OCI-LY3 (cell line): ENCODE measurements around the gene NINJ1.

Experiments
- H2AFZ ChIP-seq: fragments of 200-600, 300-600 bp; shearing (Covaris generic); 2 replicates; pipeline ENCODE4 v1.6.0; 2014; ENCODE audit warnings: antibody characterized with exemption, low read depth, low read length
- H3K27ac ChIP-seq: fragments of 200-600, 300-600 bp; sonication (generic); 2 replicates; pipeline ENCODE4 v1.5.1; 2014; ENCODE audit warnings: mild to moderate bottlenecking, low read length, moderate library complexity, mixed read lengths
- H3K27me3 ChIP-seq: fragments of 200-600, 300-600 bp; sonication (generic); 2 replicates; pipeline ENCODE4 v1.6.1; 2014; ENCODE audit warnings: low read depth, low read length, mixed read lengths
- H3K36me3 ChIP-seq: fragments of 200-600, 300-600 bp; sonication (generic); replicated peaks from 2 replicates; pipeline ENCODE3; 2014; ENCODE audit warnings: low read depth, low read length, mixed read lengths
- H3K4me1 ChIP-seq: fragments of 300-600, 200-600 bp; sonication (generic); 2 replicates; pipeline ENCODE4 v1.6.1; 2014; ENCODE audit warnings: low read length, mixed read lengths
- H3K4me2 ChIP-seq: fragments of 200-600, 300-600 bp; sonication (generic); 2 replicates; pipeline ENCODE4 v1.6.1; 2014; ENCODE audit warnings: low read length, mixed read lengths
- H3K4me3 ChIP-seq: fragments of 300-600, 200-600 bp; sonication (generic); 2 replicates; pipeline ENCODE4 v1.5.1; 2014; ENCODE audit warnings: antibody characterized with exemption, mild to moderate bottlenecking, low read length, moderate library complexity
- H3K79me2 ChIP-seq: fragments of 300-600, 200-600 bp; shearing (Covaris generic); 2 replicates; pipeline ENCODE4 v1.6.1; 2014; ENCODE audit warnings: mild to moderate bottlenecking, low read length, mixed read lengths
- H3K9ac ChIP-seq: fragments of 300-600, 200-600 bp; shearing (Covaris generic); 2 replicates; pipeline ENCODE4 v1.6.0; 2014; ENCODE audit warnings: mild to moderate bottlenecking, low read length, moderate library complexity
- H3K9me3 ChIP-seq: fragments of 200-600, 300-600 bp; shearing (Covaris generic); 2 replicates; pipeline ENCODE4 v1.6.1; 2014; ENCODE audit warnings: low read length, mixed read lengths; ENCODE audit not compliant: insufficient read depth
- H4K20me1 ChIP-seq: fragments of 200-600, 300-600 bp; sonication (generic); 2 replicates; pipeline ENCODE4 v1.6.1; 2016; ENCODE audit warnings: low read length, mixed read lengths; ENCODE audit not compliant: insufficient read depth
- EZH2phosphoT487 ChIP-seq: fragments of 200-600 bp; shearing (Covaris generic); IDR thresholded peaks from 2 replicates; pipeline ENCODE4 v1.6.1; 2018; ENCODE audit warnings: antibody characterized with exemption, mixed run types, low read depth
- TF ChIP-seq, protein P1 (sequence below): fragments of 200-600, 300-600 bp; sonication (generic); IDR thresholded peaks from 2 replicates; pipeline ENCODE4 v1.5.1; 2014; ENCODE audit warnings: antibody characterized with exemption, low read length, low read depth

The NINJ1 gene

GRCh38 chr9:93173365-93174051, 39.5 kb upstream of the NINJ1 start:
- Histone ChIP-seq H3K79me2 (no peaks in the 10 kb centered on the region), H3K4me3 (no peak overlapping the region), H3K27me3 (0 out of 2 replicates have a peak, but pooled peaks cover 8% of the 10 kb centered on the region), H3K36me3 (no peaks in the 10 kb centered on the region), H3K27ac (no peak overlapping the region), H3K9ac (no peak overlapping the region), H4K20me1 (no peaks in the 10 kb centered on the region), H3K4me1 (no peaks in the 10 kb centered on the region), H3K9me3 (no peaks in the 10 kb centered on the region), H2AFZ (no peak overlapping the region), H3K4me2 (no peak overlapping the region)
- TF ChIP-seq, protein P1, sequence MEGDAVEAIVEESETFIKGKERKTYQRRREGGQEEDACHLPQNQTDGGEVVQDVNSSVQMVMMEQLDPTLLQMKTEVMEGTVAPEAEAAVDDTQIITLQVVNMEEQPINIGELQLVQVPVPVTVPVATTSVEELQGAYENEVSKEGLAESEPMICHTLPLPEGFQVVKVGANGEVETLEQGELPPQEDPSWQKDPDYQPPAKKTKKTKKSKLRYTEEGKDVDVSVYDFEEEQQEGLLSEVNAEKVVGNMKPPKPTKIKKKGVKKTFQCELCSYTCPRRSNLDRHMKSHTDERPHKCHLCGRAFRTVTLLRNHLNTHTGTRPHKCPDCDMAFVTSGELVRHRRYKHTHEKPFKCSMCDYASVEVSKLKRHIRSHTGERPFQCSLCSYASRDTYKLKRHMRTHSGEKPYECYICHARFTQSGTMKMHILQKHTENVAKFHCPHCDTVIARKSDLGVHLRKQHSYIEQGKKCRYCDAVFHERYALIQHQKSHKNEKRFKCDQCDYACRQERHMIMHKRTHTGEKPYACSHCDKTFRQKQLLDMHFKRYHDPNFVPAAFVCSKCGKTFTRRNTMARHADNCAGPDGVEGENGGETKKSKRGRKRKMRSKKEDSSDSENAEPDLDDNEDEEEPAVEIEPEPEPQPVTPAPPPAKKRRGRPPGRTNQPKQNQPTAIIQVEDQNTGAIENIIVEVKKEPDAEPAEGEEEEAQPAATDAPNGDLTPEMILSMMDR: no peak
- no peak for TF ChIP-seq EZH2phosphoT487

- no peak overlapping the region for H3K27ac ChIP-seq
- H3K36me3 ChIP-seq: no peaks in the 10 kb centered on the region
- 0 out of 2 replicates have a peak, but pooled peaks cover 8% of the 10 kb centered on the region for H3K27me3 ChIP-seq
- no peaks in the 10 kb centered on the region for H4K20me1 ChIP-seq
- H3K9ac ChIP-seq: no peak overlapping the region
- H3K4me1 ChIP-seq: no peaks in the 10 kb centered on the region
- TF ChIP-seq EZH2phosphoT487: no peak
- TF ChIP-seq, protein P1: no peak
- no peaks in the 10 kb centered on the region for H3K79me2 ChIP-seq
- H3K9me3 ChIP-seq: no peaks in the 10 kb centered on the region
- no peak overlapping the region for H2AFZ ChIP-seq
- no peak overlapping the region for H3K4me3 ChIP-seq
- H3K4me2 ChIP-seq: no peak overlapping the region
Measured at GRCh38 chr9:93172666-93173364, 38.8 kb upstream of the NINJ1 start.

DNA sequence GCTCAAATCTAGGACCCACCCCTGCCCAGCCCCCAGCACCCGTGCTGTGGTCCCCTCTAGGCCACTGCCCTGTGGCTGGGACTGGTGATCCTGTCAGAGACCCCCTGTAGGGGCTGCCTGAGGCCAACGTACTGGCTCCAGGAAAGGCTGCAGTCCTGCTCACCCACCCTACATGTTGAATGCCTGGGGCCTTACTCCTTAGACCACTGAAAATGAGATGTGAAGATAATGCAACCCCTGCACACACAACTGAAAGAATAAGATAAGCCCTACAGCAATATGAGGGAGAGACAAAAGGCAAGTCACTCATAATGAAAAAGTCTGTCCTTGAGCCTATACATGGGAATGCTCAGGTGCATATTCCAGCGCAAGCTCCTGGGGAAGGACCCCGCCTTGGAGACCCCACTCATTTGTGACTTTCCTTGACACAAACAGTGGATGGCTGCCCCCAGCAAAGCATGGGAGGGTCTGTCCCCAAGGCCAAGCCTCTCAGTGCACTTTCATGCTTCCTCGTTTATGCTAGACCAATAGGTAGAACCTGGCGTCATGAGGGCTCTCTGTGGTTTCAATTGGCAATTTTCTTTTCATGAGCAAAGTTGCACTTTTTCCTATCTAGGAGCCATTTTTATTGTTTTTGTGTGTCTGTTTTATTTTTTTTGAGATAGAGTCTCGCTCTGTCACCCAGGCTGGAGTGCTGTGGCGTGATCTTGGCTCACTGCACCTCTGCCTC, 37.4 kb upstream of the NINJ1 start:
- no peaks in the 10 kb centered on the region for H3K9me3 ChIP-seq
- no peak overlapping the region for H2AFZ ChIP-seq
- no peaks in the 10 kb centered on the region for H4K20me1 ChIP-seq
- TF ChIP-seq, protein P1: no peak
- TF ChIP-seq EZH2phosphoT487: no peak
- 0 out of 2 replicates have a peak, but pooled peaks cover 8% of the 10 kb centered on the region for H3K27me3 ChIP-seq
- H3K4me3 ChIP-seq: no peak overlapping the region
- H3K36me3 ChIP-seq: no peaks in the 10 kb centered on the region
- H3K4me2 ChIP-seq: no peak overlapping the region
- no peak overlapping the region for H3K9ac ChIP-seq
- no peaks in the 10 kb centered on the region for H3K4me1 ChIP-seq
- H3K27ac ChIP-seq: no peak overlapping the region
- H3K79me2 ChIP-seq: no peaks in the 10 kb centered on the region

GRCh38 chr9:93170571-93170970, 36.5 kb upstream of the NINJ1 start:
- H3K4me3 ChIP-seq: no peak overlapping the region
- TF ChIP-seq EZH2phosphoT487: no peak
- TF ChIP-seq, protein P1: no peak
- no peaks in the 10 kb centered on the region for H3K4me1 ChIP-seq
- H3K27ac ChIP-seq: no peak overlapping the region
- H3K36me3 ChIP-seq: no peaks in the 10 kb centered on the region
- no peaks in the 10 kb centered on the region for H3K9me3 ChIP-seq
- no peaks in the 10 kb centered on the region for H4K20me1 ChIP-seq
- H3K9ac ChIP-seq: no peak overlapping the region
- H3K27me3 ChIP-seq: 0 out of 2 replicates have a peak, but pooled peaks cover 8% of the 10 kb centered on the region
- no peaks in the 10 kb centered on the region for H3K79me2 ChIP-seq
- H2AFZ ChIP-seq: no peak overlapping the region
- H3K4me2 ChIP-seq: no peak overlapping the region
